GM12892 (cell line): ENCODE data around the gene TP53AIP1.
"Not testable (repeated sequence)": the region's sequence is repeated elsewhere in the genome, so short reads cannot be mapped to it uniquely, and the experiment has no call there.

Experiments
- DNase-seq: peaks from one replicate; pipeline ENCODE4 v3.0.0; 2011; ENCODE audit not compliant: insufficient read length
- FAIRE-seq: peaks from 2 replicates; lab custom pipeline; 2011; peaks lifted over from hg19 to GRCh38; lab: Jason Lieb, UNC
- POLR2A ChIP-seq: IDR thresholded peaks from 2 replicates; pipeline ENCODE4 v1.6.1; 2011; ENCODE audit warnings: low read depth, low read length, control low read depth
- POLR2AphosphoS5 ChIP-seq: IDR thresholded peaks from 2 replicates; pipeline ENCODE4 v1.6.1; 2011; ENCODE audit warnings: low read depth, low read length, control low read depth
- TAF1 ChIP-seq: IDR thresholded peaks from 2 replicates; pipeline ENCODE4 v1.6.1; 2011; ENCODE audit warnings: low read depth, mild to moderate bottlenecking, control low read depth, low read length, borderline replicate concordance

Gene TP53AIP1

GRCh38 chr11:128929468-128929867, 13.2 kb downstream of the TP53AIP1 start:
- peak; percentile 50 for FAIRE-seq
- no peak for DNase-seq

GRCh38 chr11:128928400-128928799, 14.3 kb downstream of the TP53AIP1 start:
- DNase-seq, result peak; percentile 59
- TF ChIP-seq POLR2A, result no peak
- no peak for TF ChIP-seq TAF1
- TF ChIP-seq POLR2AphosphoS5, result no peak
- FAIRE-seq, result peak; percentile 42

More at GRCh38 chr11:128929468-128929867, 13.2 kb downstream of the TP53AIP1 start:
- TF ChIP-seq POLR2AphosphoS5 (no peak), TAF1 (no peak)

GRCh38 chr11:128927683-128928336, 14.9 kb downstream of the TP53AIP1 start:
- DNase-seq (no peak), FAIRE-seq (peak; percentile 30)
- TF ChIP-seq POLR2A, result no peak
- TF ChIP-seq TAF1, result no peak
- TF ChIP-seq POLR2AphosphoS5, result no peak

GRCh38 chr11:128927108-128927461, 15.6 kb downstream of the TP53AIP1 start:
- no peak for DNase-seq
- TF ChIP-seq POLR2A, result no peak
- TF ChIP-seq POLR2AphosphoS5, result no peak
- no peak for TF ChIP-seq TAF1
- FAIRE-seq, result no peak

GRCh38 chr11:128926437-128927107, 16.1 kb downstream of the TP53AIP1 start:
- TF ChIP-seq TAF1 (no peak), POLR2A (no peak), POLR2AphosphoS5 (no peak)
- no peak for DNase-seq
- no peak for FAIRE-seq

- DNase-seq (no peak), FAIRE-seq (no peak)
- no peak for TF ChIP-seq POLR2AphosphoS5
- no peak for TF ChIP-seq POLR2A
- TF ChIP-seq TAF1, result no peak
Observed at GRCh38 chr11:128926000-128926399, 16.7 kb downstream of the TP53AIP1 start.

- no peak for DNase-seq
- TF ChIP-seq TAF1 (no peak), POLR2A (no peak), POLR2AphosphoS5 (no peak)
- FAIRE-seq, result no peak
Observed at GRCh38 chr11:128925250-128925600, 17.4 kb downstream of the TP53AIP1 start.

- TF ChIP-seq POLR2AphosphoS5, result no peak
- TF ChIP-seq POLR2A, result no peak
- no peak for TF ChIP-seq TAF1
- FAIRE-seq (no peak), DNase-seq (no peak)
Observed at GRCh38 chr11:128924510-128925249, 18.0 kb downstream of the TP53AIP1 start.

- TF ChIP-seq TAF1 (no peak), POLR2A (no peak), POLR2AphosphoS5 (no peak)
- no peak for DNase-seq
- FAIRE-seq, result no peak
Observed at GRCh38 chr11:128924104-128924503, 18.6 kb downstream of the TP53AIP1 start.

GRCh38 chr11:128921793-128922192, 20.9 kb downstream of the TP53AIP1 start:
- DNase-seq (no peak), FAIRE-seq (no peak)
- no peak for TF ChIP-seq POLR2AphosphoS5
- TF ChIP-seq TAF1, result no peak
- TF ChIP-seq POLR2A, result no peak

GRCh38 chr11:128920666-128921065, 22.0 kb downstream of the TP53AIP1 start:
- DNase-seq (no peak), FAIRE-seq (no peak)

GRCh38 chr11:128919635-128920034, 23.0 kb downstream of the TP53AIP1 start:
- DNase-seq, FAIRE-seq: not testable (repeated sequence)

More at GRCh38 chr11:128920666-128921065, 22.0 kb downstream of the TP53AIP1 start:
- TF ChIP-seq POLR2A, result no peak
- no peak for TF ChIP-seq POLR2AphosphoS5
- no peak for TF ChIP-seq TAF1

GRCh38 chr11:128919216-128919615, 23.5 kb downstream of the TP53AIP1 start:
- TF ChIP-seq TAF1 (no peak), POLR2AphosphoS5 (no peak), POLR2A (no peak)
- DNase-seq (no peak), FAIRE-seq (no peak)
